Measurements from ENCODE around the gene LRRFIP2. TPM values are rescaled to one million over a fixed set of nuclear protein-coding genes. Genes with fewer than 3 reads are reported as not detected.
A peak's percentile ranks its signal among the peaks of the same experiment; 100 is the strongest.
"Not testable (repeated sequence)": the region's sequence is repeated elsewhere in the genome, so short reads cannot be mapped to it uniquely, and the experiment has no call there.

Gene LRRFIP2
- total and polyA plus RNA-seq, 2 experiments from 2014 or later, result 77.6 to 77.7 TPM

DNA sequence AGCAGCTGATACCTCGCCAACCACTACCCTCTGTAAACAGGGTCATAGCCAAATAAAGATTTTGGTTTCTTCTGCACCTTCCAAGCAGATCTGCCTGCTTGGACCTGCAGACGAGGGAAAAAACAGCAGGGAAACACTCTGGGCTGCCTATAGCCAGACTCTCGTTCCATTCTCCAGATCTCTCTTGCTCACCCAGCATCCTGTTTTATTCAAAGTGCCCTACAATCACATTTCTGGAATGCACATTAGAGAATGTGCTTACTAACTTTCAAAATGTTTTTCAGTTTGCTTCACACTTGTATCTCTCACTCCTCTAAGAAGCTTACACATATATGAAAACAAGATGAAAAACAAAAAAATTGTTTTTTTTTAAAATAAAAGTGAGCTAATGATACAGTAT is 109.6 kb downstream of the LRRFIP2 start:
- WGBS, 2 experiments (ENCODE audit: low coverage in 1 of 2, low lambda C conversion rate in 2 of 2, missing lambda C conversion rate in 2 of 2), result 74 to 80% methylated on average over 3 of the region's 3 CpGs
- H3K36me3 ChIP-seq (ENCODE audit: low read depth), result peaks cover 57% of the 10 kb centered on the region
- no peaks in the 10 kb centered on the region for H4K20me1 ChIP-seq (ENCODE audit: insufficient read depth)
- H3K9me2 ChIP-seq (ENCODE audit: insufficient read depth), result no peaks in the 10 kb centered on the region
- peaks cover 4% of the 10 kb centered on the region; the same call in 1 of the 2 replicates for H3K4me1 ChIP-seq (ENCODE audit: insufficient read depth)
- peak overlapping the region; percentile 13; the same call in 1 of the 2 replicates for H3K27ac ChIP-seq
- H3K4me3 ChIP-seq, result no peak overlapping the region
- H3K27me3 ChIP-seq (replicated peaks; ENCODE audit: insufficient read depth), result no peaks in the 10 kb centered on the region
- in situ Hi-C loops (cut with MboI), result no loop called here
- no peak for TF ChIP-seq EZH2 (IDR thresholded peaks at IDR 0.05; ENCODE audit: insufficient read depth, poor library complexity, severe bottlenecking)
- TF ChIP-seq EZH2phosphoT487 (IDR thresholded peaks at IDR 0.05; ENCODE audit: insufficient read depth, low read depth), result no peak
- H3K9ac ChIP-seq, result no peak overlapping the region
- H3K4me2 ChIP-seq (ENCODE audit: unreplicated experiment), result no peak overlapping the region
- DNase-seq, result peak; percentile 62
- no peaks in the 10 kb centered on the region for H3K9me3 ChIP-seq (ENCODE audit: low read depth)
- peaks cover 14% of the 10 kb centered on the region; the same call in 1 of the 2 replicates for H3F3A ChIP-seq (ENCODE audit: insufficient read depth)
- peaks cover 28% of the 10 kb centered on the region for H3K79me2 ChIP-seq (ENCODE audit: insufficient read depth)
- no peak overlapping the region for H2AFZ ChIP-seq

DNA sequence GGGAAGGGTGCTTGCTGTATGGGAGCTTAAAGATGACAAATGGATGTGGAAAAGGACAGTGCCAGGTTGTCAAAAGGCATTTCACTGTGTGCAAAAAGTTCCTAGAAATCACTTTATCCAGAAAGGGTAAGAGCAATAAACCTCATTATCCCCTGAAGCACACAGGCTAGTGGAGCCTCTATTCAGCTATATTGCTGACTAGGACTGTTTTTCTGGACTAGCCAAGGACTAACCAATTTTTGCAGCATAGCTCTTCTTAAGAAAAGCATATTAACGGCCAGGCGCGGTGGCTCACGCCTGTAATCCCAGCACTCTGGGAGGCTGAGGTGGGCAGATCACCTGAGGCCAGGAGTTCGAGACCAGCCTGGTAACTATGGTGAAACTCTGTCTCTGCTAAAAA is 116.3 kb downstream of the LRRFIP2 start:
- no peak overlapping the region for H3K9ac ChIP-seq
- H3K36me3 ChIP-seq (ENCODE audit: low read depth), result peaks cover 61% of the 10 kb centered on the region
- H3K9me2 ChIP-seq (ENCODE audit: insufficient read depth), result no peaks in the 10 kb centered on the region
- H3K27me3 ChIP-seq (replicated peaks; ENCODE audit: insufficient read depth), result no peaks in the 10 kb centered on the region
- peaks cover 34% of the 10 kb centered on the region for H3K4me1 ChIP-seq (ENCODE audit: insufficient read depth)
- peaks cover 54% of the 10 kb centered on the region for H3F3A ChIP-seq (ENCODE audit: insufficient read depth)
- no peak for TF ChIP-seq EZH2 (IDR thresholded peaks at IDR 0.05; ENCODE audit: insufficient read depth, poor library complexity, severe bottlenecking)
- no peaks in the 10 kb centered on the region for H3K9me3 ChIP-seq (ENCODE audit: low read depth)
- H3K4me3 ChIP-seq, result no peak overlapping the region
- 97 to 99% methylated on average over 5 of the region's 5 CpGs for WGBS, 2 experiments (ENCODE audit: low coverage in 1 of 2, low lambda C conversion rate in 2 of 2, missing lambda C conversion rate in 2 of 2)
- no peak overlapping the region for H3K27ac ChIP-seq
- H3K4me2 ChIP-seq (ENCODE audit: unreplicated experiment), result no peak overlapping the region
- H2AFZ ChIP-seq, result no peak overlapping the region
- in situ Hi-C loops (cut with MboI), result no loop called here
- H3K79me2 ChIP-seq (ENCODE audit: insufficient read depth), result peaks cover 19% of the 10 kb centered on the region
- no peaks in the 10 kb centered on the region for H4K20me1 ChIP-seq (ENCODE audit: insufficient read depth)
- no peak for DNase-seq

DNA sequence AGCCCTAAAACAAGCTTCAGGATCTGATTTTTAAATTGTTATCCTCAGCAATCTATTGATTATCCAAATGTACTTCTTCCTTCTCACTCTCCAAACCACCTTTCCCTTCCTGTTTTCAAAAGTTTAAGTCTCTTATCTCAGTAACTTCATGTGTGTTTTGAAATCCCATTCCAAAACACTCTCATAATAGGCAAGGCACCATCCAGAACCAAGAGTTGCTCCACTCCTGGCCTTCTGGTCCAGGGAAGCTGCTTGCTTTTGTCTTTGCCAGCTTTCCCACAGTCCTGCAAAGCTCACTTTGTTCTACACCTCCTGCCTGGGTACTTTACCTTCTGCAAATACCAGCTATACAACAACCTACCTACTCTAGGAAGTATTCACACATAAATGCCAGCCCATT is 117.6 kb downstream of the LRRFIP2 start:
- no peaks in the 10 kb centered on the region for H3K9me3 ChIP-seq (ENCODE audit: low read depth)
- no peaks in the 10 kb centered on the region for H4K20me1 ChIP-seq (ENCODE audit: insufficient read depth)
- in situ Hi-C loops (cut with MboI), result no loop called here
- no peak overlapping the region for H3K4me2 ChIP-seq (ENCODE audit: unreplicated experiment)
- DNase-seq, result no peak
- peaks cover 39% of the 10 kb centered on the region for H3K4me1 ChIP-seq (ENCODE audit: insufficient read depth)
- H3K36me3 ChIP-seq (ENCODE audit: low read depth), result peaks cover 60% of the 10 kb centered on the region
- no peaks in the 10 kb centered on the region for H3K9me2 ChIP-seq (ENCODE audit: insufficient read depth)
- no peaks in the 10 kb centered on the region for H3K27me3 ChIP-seq (replicated peaks; ENCODE audit: insufficient read depth)
- peaks cover 62% of the 10 kb centered on the region for H3F3A ChIP-seq (ENCODE audit: insufficient read depth)
- no peak overlapping the region for H3K27ac ChIP-seq
- H3K79me2 ChIP-seq (ENCODE audit: insufficient read depth), result peaks cover 8% of the 10 kb centered on the region; the same call in 1 of the 2 replicates
- H3K9ac ChIP-seq, result no peak overlapping the region
- no peak overlapping the region for H3K4me3 ChIP-seq
- no peak overlapping the region for H2AFZ ChIP-seq
- TF ChIP-seq EZH2 (IDR thresholded peaks at IDR 0.05; ENCODE audit: insufficient read depth, poor library complexity, severe bottlenecking) (no peak), EZH2phosphoT487 (IDR thresholded peaks at IDR 0.05; ENCODE audit: insufficient read depth, low read depth) (no peak)

DNA sequence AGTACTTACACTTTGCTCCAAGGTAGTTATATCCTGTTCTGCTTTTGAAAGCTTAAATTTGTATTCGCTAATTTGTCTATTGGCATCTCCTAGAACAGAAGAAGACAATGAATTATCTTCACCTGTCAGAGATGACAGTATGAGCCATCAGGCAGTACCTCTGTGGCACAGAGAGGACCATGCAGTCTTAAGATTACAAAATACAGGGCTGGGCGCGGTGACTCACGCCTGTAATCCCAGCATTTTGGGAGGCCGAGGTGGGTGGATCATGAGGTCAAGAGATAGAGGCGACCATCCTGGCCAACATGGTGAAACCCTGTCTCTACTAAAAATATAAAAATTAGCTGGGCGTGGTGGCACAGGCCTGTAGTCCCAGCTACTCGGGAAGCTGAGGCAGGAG is 119.3 kb downstream of the LRRFIP2 start:
- H2AFZ ChIP-seq; H3K79me2 ChIP-seq (ENCODE audit: insufficient read depth); H3K27me3 ChIP-seq (replicated peaks; ENCODE audit: insufficient read depth); H4K20me1 ChIP-seq (ENCODE audit: insufficient read depth); in situ Hi-C loops (cut with MboI); H3K9me2 ChIP-seq (ENCODE audit: insufficient read depth); H3K4me3 ChIP-seq; H3K9me3 ChIP-seq (ENCODE audit: low read depth): not testable (repeated sequence)
- Histone ChIP-seq H3K9ac (peak overlapping the region; percentile 55), H3K4me1 (ENCODE audit: insufficient read depth) (peaks cover 39% of the 10 kb centered on the region), H3K36me3 (ENCODE audit: low read depth) (peaks cover 70% of the 10 kb centered on the region), H3F3A (ENCODE audit: insufficient read depth) (peaks cover 62% of the 10 kb centered on the region), H3K27ac (peak overlapping the region; percentile 88), H3K4me2 (ENCODE audit: unreplicated experiment) (peak overlapping the region; percentile 30)
- DNase-seq, result peak; percentile 25
- WGBS, 2 experiments (ENCODE audit: low coverage in 1 of 2, low lambda C conversion rate in 2 of 2, missing lambda C conversion rate in 2 of 2), result 75 to 78% methylated on average over 8 of the region's 8 CpGs

DNA sequence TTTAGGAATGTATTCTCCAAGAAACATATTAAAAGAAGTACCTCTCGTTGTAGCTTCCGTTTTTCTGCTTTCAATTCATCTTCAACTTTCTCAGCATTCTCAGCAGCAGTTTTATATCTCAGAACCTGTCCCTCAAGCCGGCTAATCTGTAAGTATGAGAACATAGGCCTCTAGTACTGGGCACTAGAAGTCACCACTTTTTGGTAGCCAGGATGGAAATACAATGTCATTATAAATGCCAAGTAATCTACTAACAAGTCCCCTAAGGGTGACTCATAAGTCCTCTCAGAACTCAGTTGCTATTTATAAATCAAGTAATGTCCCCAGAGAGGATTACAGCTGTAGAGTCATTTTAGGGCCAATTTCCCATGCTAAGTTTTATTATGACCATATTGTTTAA is 120.0 kb downstream of the LRRFIP2 start:
- Histone ChIP-seq H3K9me2 (ENCODE audit: insufficient read depth) (no peaks in the 10 kb centered on the region), H4K20me1 (ENCODE audit: insufficient read depth) (no peaks in the 10 kb centered on the region), H3K27me3 (replicated peaks; ENCODE audit: insufficient read depth) (no peaks in the 10 kb centered on the region), H3K4me1 (ENCODE audit: insufficient read depth) (peaks cover 39% of the 10 kb centered on the region), H3K4me3 (0 out of 2 replicates have a peak overlapping the region, but pooled peaks have one; percentile 1), H3K4me2 (ENCODE audit: unreplicated experiment) (peak overlapping the region; percentile 30), H3K36me3 (ENCODE audit: low read depth) (peaks cover 77% of the 10 kb centered on the region), H3K79me2 (ENCODE audit: insufficient read depth) (peaks cover 8% of the 10 kb centered on the region; the same call in 1 of the 2 replicates), H3F3A (ENCODE audit: insufficient read depth) (peaks cover 62% of the 10 kb centered on the region), H3K9me3 (ENCODE audit: low read depth) (no peaks in the 10 kb centered on the region), H3K27ac (peak overlapping the region; percentile 88), H3K9ac (peak overlapping the region; percentile 55), H2AFZ (no peak overlapping the region)
- no peak for TF ChIP-seq EZH2phosphoT487 (IDR thresholded peaks at IDR 0.05; ENCODE audit: insufficient read depth, low read depth)
- no peak for TF ChIP-seq EZH2 (IDR thresholded peaks at IDR 0.05; ENCODE audit: insufficient read depth, poor library complexity, severe bottlenecking)
- in situ Hi-C loops (cut with MboI), result no loop called here
- WGBS, 2 experiments (ENCODE audit: low coverage in 1 of 2, low lambda C conversion rate in 2 of 2, missing lambda C conversion rate in 2 of 2), result 0 to 3% methylated on average over 3 of the region's 3 CpGs
- peak; percentile 95 for DNase-seq

Data from GM23248 (cell line).